ENCODE measurements around the gene KCNQ5.

The KCNQ5 gene

GRCh38 chr6:72643214-72643613 is 21.4 kb downstream of the KCNQ5 start:
- Histone ChIP-seq H3K4me3 (ENCODE audit: low read length) (no peak overlapping the region), H3K9me3 (ENCODE audit: insufficient read depth, low read depth, low read length) (no peaks in the 10 kb centered on the region), H3K27me3 (ENCODE audit: insufficient read depth, low read length) (no peaks in the 10 kb centered on the region), H3K27ac (ENCODE audit: low read length) (no peak overlapping the region), H3K36me3 (ENCODE audit: insufficient read depth, low read depth, low read length) (no peaks in the 10 kb centered on the region), H3K4me1 (ENCODE audit: insufficient read depth, low read length) (no peaks in the 10 kb centered on the region), H3K9ac (ENCODE audit: low read depth, low read length) (no peak overlapping the region)

GRCh38 chr6:72646604-72647485 is 25.0 kb downstream of the KCNQ5 start:
- no peaks in the 10 kb centered on the region for H3K27me3 ChIP-seq (ENCODE audit: insufficient read depth, low read length)
- H3K36me3 ChIP-seq (ENCODE audit: insufficient read depth, low read depth, low read length): no peaks in the 10 kb centered on the region
- H3K9ac ChIP-seq (ENCODE audit: low read depth, low read length): no peak overlapping the region
- no peak overlapping the region for H3K4me3 ChIP-seq (ENCODE audit: low read length)
- no peaks in the 10 kb centered on the region for H3K4me1 ChIP-seq (ENCODE audit: insufficient read depth, low read length)
- H3K9me3 ChIP-seq (ENCODE audit: insufficient read depth, low read depth, low read length): no peaks in the 10 kb centered on the region
- H3K27ac ChIP-seq (ENCODE audit: low read length): no peak overlapping the region

- Histone ChIP-seq H3K4me3 (ENCODE audit: low read length) (no peak overlapping the region), H3K4me1 (ENCODE audit: insufficient read depth, low read length) (peaks cover 5% of the 10 kb centered on the region; the same call in 1 of the 2 replicates), H3K9me3 (ENCODE audit: insufficient read depth, low read depth, low read length) (no peaks in the 10 kb centered on the region), H3K27me3 (ENCODE audit: insufficient read depth, low read length) (no peaks in the 10 kb centered on the region), H3K9ac (ENCODE audit: low read depth, low read length) (no peak overlapping the region), H3K36me3 (ENCODE audit: insufficient read depth, low read depth, low read length) (no peaks in the 10 kb centered on the region), H3K27ac (ENCODE audit: low read length) (no peak overlapping the region)
Observed at GRCh38 chr6:72647489-72647888, 25.6 kb downstream of the KCNQ5 start.

- peaks cover 8% of the 10 kb centered on the region; the same call in 1 of the 2 replicates for H3K4me1 ChIP-seq (ENCODE audit: insufficient read depth, low read length)
- no peaks in the 10 kb centered on the region for H3K27me3 ChIP-seq (ENCODE audit: insufficient read depth, low read length)
- H3K36me3 ChIP-seq (ENCODE audit: insufficient read depth, low read depth, low read length): no peaks in the 10 kb centered on the region
- H3K9ac ChIP-seq (ENCODE audit: low read depth, low read length): no peak overlapping the region
- no peak overlapping the region for H3K4me3 ChIP-seq (ENCODE audit: low read length)
- H3K27ac ChIP-seq (ENCODE audit: low read length): no peak overlapping the region
- H3K9me3 ChIP-seq (ENCODE audit: insufficient read depth, low read depth, low read length): no peaks in the 10 kb centered on the region
Observed at GRCh38 chr6:72649032-72649984, 27.4 kb downstream of the KCNQ5 start.

- Histone ChIP-seq H3K4me1 (ENCODE audit: insufficient read depth, low read length) (peaks cover 8% of the 10 kb centered on the region; the same call in 1 of the 2 replicates), H3K27ac (ENCODE audit: low read length) (no peak overlapping the region), H3K4me3 (ENCODE audit: low read length) (no peak overlapping the region), H3K9me3 (ENCODE audit: insufficient read depth, low read depth, low read length) (no peaks in the 10 kb centered on the region), H3K9ac (ENCODE audit: low read depth, low read length) (no peak overlapping the region), H3K36me3 (ENCODE audit: insufficient read depth, low read depth, low read length) (no peaks in the 10 kb centered on the region), H3K27me3 (ENCODE audit: insufficient read depth, low read length) (no peaks in the 10 kb centered on the region)
Observed at GRCh38 chr6:72650081-72650745, 28.3 kb downstream of the KCNQ5 start.

GRCh38 chr6:72651174-72651573 is 29.3 kb downstream of the KCNQ5 start:
- Histone ChIP-seq H3K27ac (ENCODE audit: low read length) (no peak overlapping the region), H3K9ac (ENCODE audit: low read depth, low read length) (no peak overlapping the region), H3K9me3 (ENCODE audit: insufficient read depth, low read depth, low read length) (no peaks in the 10 kb centered on the region), H3K4me1 (ENCODE audit: insufficient read depth, low read length) (peaks cover 8% of the 10 kb centered on the region; the same call in 1 of the 2 replicates), H3K27me3 (ENCODE audit: insufficient read depth, low read length) (no peaks in the 10 kb centered on the region), H3K36me3 (ENCODE audit: insufficient read depth, low read depth, low read length) (no peaks in the 10 kb centered on the region), H3K4me3 (ENCODE audit: low read length) (no peak overlapping the region)

- Histone ChIP-seq H3K4me3 (ENCODE audit: low read length) (no peak overlapping the region), H3K27me3 (ENCODE audit: insufficient read depth, low read length) (no peaks in the 10 kb centered on the region), H3K27ac (ENCODE audit: low read length) (no peak overlapping the region), H3K36me3 (ENCODE audit: insufficient read depth, low read depth, low read length) (no peaks in the 10 kb centered on the region), H3K4me1 (ENCODE audit: insufficient read depth, low read length) (peaks cover 8% of the 10 kb centered on the region; the same call in 1 of the 2 replicates), H3K9ac (ENCODE audit: low read depth, low read length) (no peak overlapping the region), H3K9me3 (ENCODE audit: insufficient read depth, low read depth, low read length) (no peaks in the 10 kb centered on the region)
Observed at GRCh38 chr6:72651967-72652956, 30.4 kb downstream of the KCNQ5 start.

GRCh38 chr6:72653026-72653425 is 31.2 kb downstream of the KCNQ5 start:
- Histone ChIP-seq H3K4me1 (ENCODE audit: insufficient read depth, low read length) (peaks cover 8% of the 10 kb centered on the region; the same call in 1 of the 2 replicates), H3K9ac (ENCODE audit: low read depth, low read length) (no peak overlapping the region), H3K27me3 (ENCODE audit: insufficient read depth, low read length) (no peaks in the 10 kb centered on the region), H3K27ac (ENCODE audit: low read length) (no peak overlapping the region), H3K36me3 (ENCODE audit: insufficient read depth, low read depth, low read length) (no peaks in the 10 kb centered on the region), H3K4me3 (ENCODE audit: low read length) (no peak overlapping the region), H3K9me3 (ENCODE audit: insufficient read depth, low read depth, low read length) (no peaks in the 10 kb centered on the region)

GRCh38 chr6:72654071-72654621 is 32.3 kb downstream of the KCNQ5 start:
- Histone ChIP-seq H3K9ac (ENCODE audit: low read depth, low read length) (no peak overlapping the region), H3K36me3 (ENCODE audit: insufficient read depth, low read depth, low read length) (no peaks in the 10 kb centered on the region), H3K27me3 (ENCODE audit: insufficient read depth, low read length) (no peaks in the 10 kb centered on the region), H3K9me3 (ENCODE audit: insufficient read depth, low read depth, low read length) (no peaks in the 10 kb centered on the region), H3K27ac (ENCODE audit: low read length) (no peak overlapping the region), H3K4me3 (ENCODE audit: low read length) (no peak overlapping the region), H3K4me1 (ENCODE audit: insufficient read depth, low read length) (peaks cover 8% of the 10 kb centered on the region; the same call in 1 of the 2 replicates)

GRCh38 chr6:72657407-72658197 is 35.7 kb downstream of the KCNQ5 start:
- Histone ChIP-seq H3K9me3 (ENCODE audit: insufficient read depth, low read depth, low read length) (no peaks in the 10 kb centered on the region), H3K36me3 (ENCODE audit: insufficient read depth, low read depth, low read length) (no peaks in the 10 kb centered on the region), H3K4me3 (ENCODE audit: low read length) (no peak overlapping the region), H3K27ac (ENCODE audit: low read length) (no peak overlapping the region), H3K27me3 (ENCODE audit: insufficient read depth, low read length) (no peaks in the 10 kb centered on the region), H3K9ac (ENCODE audit: low read depth, low read length) (no peak overlapping the region), H3K4me1 (ENCODE audit: insufficient read depth, low read length) (peaks cover 2% of the 10 kb centered on the region; the same call in 1 of the 2 replicates)

All from iPS-20b (cell line).